Right lobe of liver (tissue), 4 donors: ENCODE results near the gene C20orf144.

Source experiments
- POLR2A ChIP-seq: fragments of 450-650 bp; IDR thresholded peaks from one replicate; pipeline ENCODE4 v1.6.1; 2017; ENCODE audit warnings: antibody characterized with exemption, mild to moderate bottlenecking
- TF ChIP-seq, protein P1 (sequence below), 4 donors: fragments of 200-600 bp in 3 of 4; fragments of 450-650 bp in 1 of 4; IDR thresholded peaks; one replicate each; pipeline versions ENCODE4 v1.5.1 to v1.8.0; 2016 to 2022; ENCODE audit warnings: antibody characterized with exemption in 4 of 4, mild to moderate bottlenecking in 2 of 4
- donor health status: DM: no; HTN: no; CAD: no.
- donor health status: DM: no; HTN: no; CAD: no.
- donor health status: DM: no; HTN: yes; CAD: no.

DNA sequence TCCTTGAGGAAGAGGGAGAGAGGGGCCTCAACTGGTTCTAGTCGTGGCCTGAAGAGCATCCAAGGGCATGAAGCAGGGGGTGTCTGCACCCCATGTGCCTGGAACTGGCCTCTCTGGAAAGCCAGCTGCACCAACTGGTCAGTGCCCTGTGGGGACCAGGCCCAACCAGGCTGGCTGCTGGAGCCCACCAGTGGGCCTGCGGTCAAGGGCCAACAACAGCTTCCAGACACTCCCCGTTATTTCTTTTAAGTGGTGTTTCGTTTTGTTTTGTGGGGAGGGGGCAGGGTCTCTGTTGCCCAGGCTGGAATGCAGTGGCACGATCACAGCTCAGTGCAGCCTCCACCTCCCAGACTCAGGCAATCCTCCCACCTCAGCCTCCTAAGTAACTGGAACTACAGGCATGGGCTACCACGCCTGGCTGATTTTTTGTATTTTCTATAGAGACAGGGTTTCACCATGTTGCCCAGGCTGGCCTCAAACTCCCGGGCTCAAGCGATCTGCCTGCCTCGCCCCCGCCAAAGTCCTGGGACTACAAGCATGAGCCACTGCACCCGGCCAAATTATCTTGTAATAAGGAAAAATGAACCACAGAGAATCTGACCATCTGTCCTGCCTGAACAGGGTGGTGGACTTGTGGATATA lies 11.9 kb upstream of the C20orf144 start:
- TF ChIP-seq, protein P1, sequence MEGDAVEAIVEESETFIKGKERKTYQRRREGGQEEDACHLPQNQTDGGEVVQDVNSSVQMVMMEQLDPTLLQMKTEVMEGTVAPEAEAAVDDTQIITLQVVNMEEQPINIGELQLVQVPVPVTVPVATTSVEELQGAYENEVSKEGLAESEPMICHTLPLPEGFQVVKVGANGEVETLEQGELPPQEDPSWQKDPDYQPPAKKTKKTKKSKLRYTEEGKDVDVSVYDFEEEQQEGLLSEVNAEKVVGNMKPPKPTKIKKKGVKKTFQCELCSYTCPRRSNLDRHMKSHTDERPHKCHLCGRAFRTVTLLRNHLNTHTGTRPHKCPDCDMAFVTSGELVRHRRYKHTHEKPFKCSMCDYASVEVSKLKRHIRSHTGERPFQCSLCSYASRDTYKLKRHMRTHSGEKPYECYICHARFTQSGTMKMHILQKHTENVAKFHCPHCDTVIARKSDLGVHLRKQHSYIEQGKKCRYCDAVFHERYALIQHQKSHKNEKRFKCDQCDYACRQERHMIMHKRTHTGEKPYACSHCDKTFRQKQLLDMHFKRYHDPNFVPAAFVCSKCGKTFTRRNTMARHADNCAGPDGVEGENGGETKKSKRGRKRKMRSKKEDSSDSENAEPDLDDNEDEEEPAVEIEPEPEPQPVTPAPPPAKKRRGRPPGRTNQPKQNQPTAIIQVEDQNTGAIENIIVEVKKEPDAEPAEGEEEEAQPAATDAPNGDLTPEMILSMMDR (IDR thresholded peaks at IDR 0.05), result no peak
- TF ChIP-seq POLR2A, result no peak
